ENCODE measurements around the gene ARHGAP5.
A peak's percentile ranks its signal among the peaks of the same experiment; 100 is the strongest.

ARHGAP5 gene

GRCh38 chr14:32102152-32102787 is 25.2 kb downstream of the ARHGAP5 start:
- TF ChIP-seq ISL1 (CRISPR knock-in tag; IDR thresholded peaks at IDR 0.05) (0 out of 2 replicates have a peak, but pooled peaks have one; percentile 31), RARB (CRISPR knock-in tag; IDR thresholded peaks at IDR 0.05) (no peak)

GRCh38 chr14:32102968-32103367 is 25.9 kb downstream of the ARHGAP5 start:
- peak; percentile 26; the same call in 2 of the 3 replicates for ATAC-seq
- no peak for TF ChIP-seq RARB (CRISPR knock-in tag; IDR thresholded peaks at IDR 0.05)
- TF ChIP-seq ZFP3 (CRISPR knock-in tag; IDR thresholded peaks at IDR 0.05) = no peak
- no peak for TF ChIP-seq ZNF8 (CRISPR knock-in tag; IDR thresholded peaks at IDR 0.05)
- TF ChIP-seq TCF4 (CRISPR knock-in tag; IDR thresholded peaks at IDR 0.05; ENCODE audit: borderline replicate concordance) = no peak
- no peak for TF ChIP-seq BACH2 (CRISPR knock-in tag; IDR thresholded peaks at IDR 0.05; ENCODE audit: borderline replicate concordance)
- no peak for TF ChIP-seq ISL1 (CRISPR knock-in tag; IDR thresholded peaks at IDR 0.05)
- no peak for TF ChIP-seq ZNF565 (CRISPR knock-in tag; conservative IDR thresholded peaks at IDR 0.05; ENCODE audit: low read depth)
- no peak for TF ChIP-seq OSR1 (CRISPR knock-in tag; IDR thresholded peaks at IDR 0.05)
- TF ChIP-seq ARNTL (CRISPR knock-in tag; IDR thresholded peaks at IDR 0.05; ENCODE audit: borderline replicate concordance, low read depth) = no peak
- no peak for TF ChIP-seq ZNF70 (CRISPR knock-in tag; IDR thresholded peaks at IDR 0.05)
- no peak for TF ChIP-seq TOX (CRISPR knock-in tag; IDR thresholded peaks at IDR 0.05; ENCODE audit: borderline replicate concordance)
- TF ChIP-seq PATZ1 (CRISPR knock-in tag; IDR thresholded peaks at IDR 0.05; ENCODE audit: borderline replicate concordance) = no peak
- no peak for TF ChIP-seq ZC3H10 (CRISPR knock-in tag; IDR thresholded peaks at IDR 0.05)
- no peak for TF ChIP-seq SNAI2 (CRISPR knock-in tag; IDR thresholded peaks at IDR 0.05)
- TF ChIP-seq CSRNP3 (CRISPR knock-in tag; IDR thresholded peaks at IDR 0.05) = no peak
- TF ChIP-seq TSHZ2 (CRISPR knock-in tag; IDR thresholded peaks at IDR 0.05) = no peak
- TF ChIP-seq ESRRG (CRISPR knock-in tag; IDR thresholded peaks at IDR 0.05) = no peak
- TF ChIP-seq PPARA (CRISPR knock-in tag; IDR thresholded peaks at IDR 0.05; ENCODE audit: borderline replicate concordance) = no peak
- no peak for TF ChIP-seq ZFP30 (CRISPR knock-in tag; IDR thresholded peaks at IDR 0.05)
- TF ChIP-seq CSDC2 (CRISPR knock-in tag; IDR thresholded peaks at IDR 0.05) = no peak

More at GRCh38 chr14:32102152-32102787, 25.2 kb downstream of the ARHGAP5 start:
- ATAC-seq = peak; percentile 78

GRCh38 chr14:32104308-32104707 is 27.2 kb downstream of the ARHGAP5 start:
- no peak for ATAC-seq
- TF ChIP-seq PPARA (CRISPR knock-in tag; IDR thresholded peaks at IDR 0.05; ENCODE audit: borderline replicate concordance) (no peak), TCF4 (CRISPR knock-in tag; IDR thresholded peaks at IDR 0.05; ENCODE audit: borderline replicate concordance) (no peak), GLIS3 (CRISPR knock-in tag; IDR thresholded peaks at IDR 0.05) (no peak), OSR1 (CRISPR knock-in tag; IDR thresholded peaks at IDR 0.05) (no peak), CSDC2 (CRISPR knock-in tag; IDR thresholded peaks at IDR 0.05) (no peak), ZC3H10 (CRISPR knock-in tag; IDR thresholded peaks at IDR 0.05) (no peak), ARNTL (CRISPR knock-in tag; IDR thresholded peaks at IDR 0.05; ENCODE audit: borderline replicate concordance, low read depth) (no peak), ZNF8 (CRISPR knock-in tag; IDR thresholded peaks at IDR 0.05) (no peak), ZFP3 (CRISPR knock-in tag; IDR thresholded peaks at IDR 0.05) (no peak), CSRNP3 (CRISPR knock-in tag; IDR thresholded peaks at IDR 0.05) (no peak), ZNF70 (CRISPR knock-in tag; IDR thresholded peaks at IDR 0.05) (no peak)

Measured in SK-N-SH treated with all-trans-retinoic acid at 6 μM for 48 hours (cell line).